GM12801 (cell line): ENCODE results near the gene GDF10.

Experiments
- CTCF ChIP-seq: IDR thresholded peaks from one replicate; pipeline ENCODE4 v1.5.1; 2011; ENCODE audit warnings: control low read depth; ENCODE audit not compliant: insufficient read length; ENCODE audit errors: extremely low read depth

The GDF10 gene

GRCh38 chr10:47358457-47358856, 58.5 kb downstream of the GDF10 start:
- TF ChIP-seq CTCF = no peak

- no peak for TF ChIP-seq CTCF
These were observed 59.1 kb downstream of the GDF10 start for GRCh38 chr10:47359101-47359500.

- no peak for TF ChIP-seq CTCF
These were observed 59.8 kb downstream of the GDF10 start for GRCh38 chr10:47359626-47360418.

GRCh38 chr10:47360419-47361040, 60.5 kb downstream of the GDF10 start:
- TF ChIP-seq CTCF = no peak

- TF ChIP-seq CTCF = no peak
These were observed 61.3 kb downstream of the GDF10 start for GRCh38 chr10:47361293-47361692.

GRCh38 chr10:47362199-47362598, 62.2 kb downstream of the GDF10 start:
- TF ChIP-seq CTCF = no peak
